NT2/D1 (cell line): ENCODE measurements around the gene FIBIN.

Source experiments
- DNase-seq: peaks from one replicate; pipeline ENCODE4 v3.0.0-alpha.2; 2011; ENCODE audit warnings: low read depth, low spot score
- H3K27me3 ChIP-seq: 2 replicates; pipeline ENCODE4 v1.6.0; 2011; ENCODE audit warnings: mild to moderate bottlenecking; ENCODE audit not compliant: insufficient read length, insufficient read depth
- H3K36me3 ChIP-seq: 2 replicates; pipeline ENCODE4 v1.6.1; 2011; ENCODE audit warnings: mild to moderate bottlenecking, low read length, mixed read lengths; ENCODE audit not compliant: insufficient read depth, insufficient read length
- H3K4me1 ChIP-seq: 2 replicates; pipeline ENCODE4 v1.5.1; 2011; ENCODE audit not compliant: insufficient read depth, insufficient read length
- H3K4me3 ChIP-seq: 2 replicates; pipeline ENCODE4 v1.5.1; 2011; ENCODE audit warnings: low read depth; ENCODE audit not compliant: insufficient read length
- H3K9ac ChIP-seq: 2 replicates; pipeline ENCODE4 v1.6.0; 2011; ENCODE audit warnings: low read depth; ENCODE audit not compliant: insufficient read length
- H3K9me3 ChIP-seq: 2 replicates; pipeline ENCODE4 v1.5.1; 2011; ENCODE audit warnings: mild to moderate bottlenecking, low read length; ENCODE audit not compliant: insufficient read depth
- SUZ12 ChIP-seq: IDR thresholded peaks from 2 replicates; pipeline ENCODE4 v1.6.1; 2011; ENCODE audit not compliant: insufficient read length, insufficient read depth; ENCODE audit errors: extremely low read depth
- YY1 ChIP-seq: IDR thresholded peaks from 2 replicates; pipeline ENCODE4 v1.6.1; 2011; ENCODE audit not compliant: insufficient read length, insufficient read depth
- ZNF274 ChIP-seq: IDR thresholded peaks from 2 replicates; pipeline ENCODE4 v1.6.1; 2011; ENCODE audit warnings: mild to moderate bottlenecking, low read depth, low read length

The FIBIN gene

DNA sequence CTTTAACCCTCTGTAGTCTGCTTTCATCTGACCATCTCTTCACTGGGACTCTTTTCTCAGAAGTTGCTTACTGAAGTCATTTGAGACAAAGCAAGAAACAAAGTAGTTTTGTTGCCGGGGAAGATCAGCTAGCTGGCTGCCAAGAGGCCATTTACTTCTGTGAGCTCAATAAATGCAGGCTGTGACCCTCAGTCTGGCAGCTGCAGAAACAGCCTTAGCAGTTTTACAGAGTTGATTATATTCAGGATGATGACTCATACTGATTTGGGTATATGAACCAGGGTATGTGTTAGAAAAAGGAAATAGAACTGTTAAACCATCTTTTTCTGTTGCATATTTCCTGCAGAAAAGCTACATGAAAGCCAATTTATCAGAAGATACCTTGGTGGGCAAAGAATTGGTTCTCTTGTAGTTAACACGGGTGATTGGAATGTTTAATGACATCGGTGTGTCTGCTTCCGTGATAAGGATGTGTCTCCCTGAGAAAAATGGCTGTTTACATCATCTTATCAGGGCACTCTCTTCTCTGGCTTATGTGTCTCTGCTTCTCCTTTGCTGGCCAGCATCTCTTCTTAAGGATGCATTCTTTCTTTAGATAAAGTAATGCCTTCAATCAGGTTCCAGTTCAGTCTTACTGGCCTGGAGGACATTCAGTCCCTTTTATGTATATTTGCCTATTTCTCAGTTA, 18.5 kb downstream of the FIBIN start:
- DNase-seq = no peak
- Histone ChIP-seq H3K9ac (no peak overlapping the region), H3K36me3 (no peaks in the 10 kb centered on the region), H3K27me3 (no peaks in the 10 kb centered on the region), H3K4me1 (no peaks in the 10 kb centered on the region), H3K4me3 (no peak overlapping the region), H3K9me3 (no peaks in the 10 kb centered on the region)
- TF ChIP-seq ZNF274 (no peak), SUZ12 (no peak), YY1 (no peak)

DNA sequence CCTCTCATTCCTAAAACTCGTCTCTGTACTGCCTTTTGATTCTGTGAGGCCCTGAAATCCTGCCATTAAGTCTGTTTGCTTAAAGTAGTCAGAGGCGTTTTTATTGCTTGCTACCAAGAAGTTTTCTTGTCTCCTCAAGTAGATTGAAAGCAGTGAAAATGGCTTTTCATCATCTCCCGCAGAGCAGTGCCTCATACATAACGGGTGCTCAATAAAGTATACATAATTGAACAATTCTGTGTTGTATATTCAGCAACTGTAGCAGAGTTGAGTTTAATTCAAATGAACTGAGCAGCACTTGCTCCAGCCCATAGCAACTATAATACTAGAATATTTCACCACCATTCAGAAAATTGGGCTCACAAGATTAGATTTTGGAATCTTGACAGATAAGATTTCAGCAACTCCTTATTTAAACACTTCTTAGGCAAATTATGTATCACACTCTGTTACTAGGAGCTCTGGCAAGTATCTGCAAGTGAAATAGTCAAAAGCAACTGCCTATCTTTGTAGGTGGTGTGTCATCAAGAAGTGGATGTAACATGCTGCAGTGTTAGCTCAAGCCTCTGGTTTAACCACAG, 20.0 kb downstream of the FIBIN start:
- H3K36me3 ChIP-seq = no peaks in the 10 kb centered on the region
- no peak for DNase-seq
- H3K9ac ChIP-seq = no peak overlapping the region
- H3K4me3 ChIP-seq = no peak overlapping the region
- H3K4me1 ChIP-seq = no peaks in the 10 kb centered on the region
- TF ChIP-seq SUZ12 (no peak), YY1 (no peak), ZNF274 (no peak)
- no peaks in the 10 kb centered on the region for H3K9me3 ChIP-seq
- no peaks in the 10 kb centered on the region for H3K27me3 ChIP-seq

DNA sequence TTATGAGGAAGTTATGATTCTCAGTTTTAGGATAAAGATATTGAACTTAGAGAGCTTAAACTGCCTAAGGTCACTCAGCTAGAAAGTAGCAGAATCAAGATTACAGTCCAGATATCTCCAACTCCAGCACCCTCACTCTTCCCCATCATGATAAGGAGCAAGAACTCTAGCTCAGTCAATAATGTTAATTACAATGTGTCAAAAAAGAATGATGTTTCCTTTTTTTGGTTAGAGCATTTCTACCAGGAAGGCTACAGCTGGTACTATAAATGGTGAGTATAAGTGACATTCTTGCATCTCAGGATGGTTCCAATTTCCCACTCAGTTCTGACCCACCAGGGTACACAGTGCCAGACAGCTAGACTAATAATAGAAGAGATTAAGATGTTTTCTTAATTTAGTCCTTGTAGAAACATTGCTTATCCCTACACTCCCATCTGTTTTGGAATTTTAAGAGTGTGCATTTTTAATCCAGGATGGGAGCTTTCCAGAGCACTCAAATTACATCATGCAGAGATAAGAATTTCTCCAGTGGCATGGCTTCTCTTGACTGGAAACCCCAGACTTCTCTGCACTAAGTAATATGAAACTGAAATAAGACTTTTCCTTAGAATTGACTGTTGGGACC, 25.1 kb downstream of the FIBIN start:
- H3K9ac ChIP-seq = no peak overlapping the region
- no peaks in the 10 kb centered on the region for H3K36me3 ChIP-seq
- DNase-seq = no peak
- H3K4me3 ChIP-seq = no peak overlapping the region
- TF ChIP-seq SUZ12 (no peak), ZNF274 (no peak), YY1 (no peak)
- no peaks in the 10 kb centered on the region for H3K27me3 ChIP-seq
- no peaks in the 10 kb centered on the region for H3K4me1 ChIP-seq
- H3K9me3 ChIP-seq = no peaks in the 10 kb centered on the region

DNA sequence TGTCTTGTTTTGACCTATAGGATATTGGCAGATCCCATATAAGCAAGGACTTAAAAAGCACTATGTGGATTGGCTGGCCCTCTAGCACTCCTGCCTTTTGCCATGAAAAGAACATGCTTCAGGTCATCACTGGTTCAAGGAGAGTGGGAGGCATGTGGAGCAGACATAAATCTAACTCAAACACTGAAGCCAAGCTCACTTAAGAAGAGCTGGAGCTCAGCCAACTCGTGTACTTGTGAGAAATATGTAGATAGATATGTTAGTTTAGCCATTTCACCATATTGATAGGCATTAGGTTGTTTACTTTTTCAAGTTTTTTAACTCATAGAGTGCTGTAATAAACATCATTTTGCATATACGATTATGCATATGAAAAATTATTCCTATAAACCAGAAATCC, 26.8 kb downstream of the FIBIN start:
- DNase-seq = no peak
- Histone ChIP-seq H3K4me3 (no peak overlapping the region), H3K36me3 (no peaks in the 10 kb centered on the region), H3K4me1 (no peaks in the 10 kb centered on the region), H3K9me3 (no peaks in the 10 kb centered on the region), H3K27me3 (no peaks in the 10 kb centered on the region), H3K9ac (no peak overlapping the region)
- TF ChIP-seq SUZ12 (no peak), ZNF274 (no peak), YY1 (no peak)

DNA sequence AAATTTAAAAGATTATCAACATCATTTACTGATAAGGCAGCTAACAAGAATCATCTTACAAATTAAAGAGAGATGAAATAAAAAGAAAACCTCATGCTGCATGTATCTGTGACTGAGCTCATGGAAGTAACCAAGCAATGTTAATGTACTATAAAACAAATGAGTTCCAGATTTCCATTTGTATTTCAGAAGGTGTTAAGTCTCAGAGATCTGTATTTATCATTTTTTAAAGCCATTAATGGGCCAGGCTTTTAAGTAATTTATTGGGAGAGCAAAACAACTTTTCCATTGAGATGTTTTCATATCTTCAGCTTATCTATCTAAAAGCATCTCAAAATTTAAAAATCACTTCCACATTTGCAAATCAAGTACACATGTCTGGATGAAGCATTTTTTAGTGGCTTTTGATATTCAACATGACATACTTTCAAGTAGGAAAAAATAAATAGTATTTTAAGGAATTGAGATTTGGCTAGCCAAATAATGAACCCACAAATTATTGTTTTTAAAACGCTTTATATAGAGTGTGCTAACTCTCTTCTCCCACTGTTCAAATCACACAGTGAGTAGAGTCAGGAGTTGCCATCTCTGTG, 28.8 kb downstream of the FIBIN start:
- Histone ChIP-seq H3K9ac (no peak overlapping the region), H3K36me3 (no peaks in the 10 kb centered on the region), H3K4me1 (no peaks in the 10 kb centered on the region), H3K4me3 (no peak overlapping the region), H3K27me3 (no peaks in the 10 kb centered on the region), H3K9me3 (no peaks in the 10 kb centered on the region)
- no peak for TF ChIP-seq ZNF274
- no peak for TF ChIP-seq YY1
- TF ChIP-seq SUZ12 = no peak
- DNase-seq = no peak

DNA sequence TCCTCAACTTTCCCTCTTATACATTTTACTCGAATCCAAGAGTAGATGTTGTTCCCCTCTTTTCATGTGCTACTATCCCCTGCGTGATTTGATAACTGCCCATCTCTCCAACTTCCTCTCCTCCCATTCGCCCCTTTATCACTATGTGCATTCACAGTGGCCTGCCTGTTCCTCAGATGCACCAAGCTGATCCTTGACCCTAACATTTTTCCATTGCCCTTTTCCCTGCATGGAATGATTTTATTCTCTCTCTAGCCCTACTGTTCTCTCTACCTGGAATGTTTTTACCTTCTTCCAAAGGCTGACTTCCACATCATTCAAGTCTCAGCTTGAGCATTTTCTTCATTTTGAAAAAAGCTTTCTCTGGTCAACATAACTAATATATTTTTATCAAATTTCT, 31.0 kb downstream of the FIBIN start:
- TF ChIP-seq SUZ12 (no peak), ZNF274 (no peak), YY1 (no peak)
- Histone ChIP-seq H3K4me3 (no peak overlapping the region), H3K36me3 (no peaks in the 10 kb centered on the region), H3K9ac (no peak overlapping the region), H3K27me3 (no peaks in the 10 kb centered on the region), H3K4me1 (no peaks in the 10 kb centered on the region), H3K9me3 (no peaks in the 10 kb centered on the region)
- DNase-seq = no peak

DNA sequence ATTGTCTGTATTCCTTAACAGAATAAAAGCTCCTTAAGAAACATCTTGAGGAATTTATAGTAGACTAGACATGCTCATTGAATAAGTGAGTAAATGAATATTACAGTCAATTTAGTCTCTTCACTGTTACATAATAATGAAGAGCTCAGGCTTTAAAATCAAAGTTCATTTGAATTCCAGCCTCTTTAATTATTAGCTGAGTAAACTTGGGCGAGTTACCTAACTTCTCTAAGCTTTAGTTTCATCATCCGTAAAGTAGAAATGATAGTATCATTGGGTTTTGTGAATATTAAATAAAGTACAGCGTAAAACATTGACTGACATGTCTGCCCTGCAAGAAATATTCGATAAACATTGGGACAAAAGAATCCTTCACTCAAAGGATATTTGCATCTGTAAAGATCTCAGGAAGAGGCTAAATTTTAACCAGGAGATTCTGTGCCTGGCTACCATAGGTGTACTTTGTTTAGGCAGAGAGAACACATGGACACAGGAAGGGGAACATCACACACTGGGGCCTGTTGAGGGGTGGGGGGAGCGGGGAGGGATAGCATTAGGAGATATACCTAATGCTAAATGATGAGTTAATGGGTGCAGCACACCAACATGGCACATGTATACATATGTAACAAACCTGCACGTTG, 31.5 kb downstream of the FIBIN start:
- Histone ChIP-seq H3K9ac (no peak overlapping the region), H3K36me3 (no peaks in the 10 kb centered on the region), H3K9me3 (no peaks in the 10 kb centered on the region), H3K4me3 (no peak overlapping the region), H3K4me1 (no peaks in the 10 kb centered on the region), H3K27me3 (no peaks in the 10 kb centered on the region)
- TF ChIP-seq YY1 (no peak), ZNF274 (no peak), SUZ12 (no peak)
- no peak for DNase-seq
